Hepatocyte (in vitro differentiated cells): ENCODE results near the gene PYM1.

Experiments
- EZH2 ChIP-seq: fragments of 200-600 bp; sonication (generic); IDR thresholded peaks from 2 replicates; pipeline ENCODE4 v1.6.1; 2016; ENCODE audit warnings: antibody characterized with exemption, mild to moderate bottlenecking, borderline replicate concordance
- TF ChIP-seq, protein P1 (sequence below): fragments of 200-600 bp; sonication (generic); IDR thresholded peaks from 2 replicates; pipeline ENCODE4 v1.5.1; 2016; ENCODE audit warnings: antibody characterized with exemption, mild to moderate bottlenecking; ENCODE audit not compliant: poor library complexity

DNA sequence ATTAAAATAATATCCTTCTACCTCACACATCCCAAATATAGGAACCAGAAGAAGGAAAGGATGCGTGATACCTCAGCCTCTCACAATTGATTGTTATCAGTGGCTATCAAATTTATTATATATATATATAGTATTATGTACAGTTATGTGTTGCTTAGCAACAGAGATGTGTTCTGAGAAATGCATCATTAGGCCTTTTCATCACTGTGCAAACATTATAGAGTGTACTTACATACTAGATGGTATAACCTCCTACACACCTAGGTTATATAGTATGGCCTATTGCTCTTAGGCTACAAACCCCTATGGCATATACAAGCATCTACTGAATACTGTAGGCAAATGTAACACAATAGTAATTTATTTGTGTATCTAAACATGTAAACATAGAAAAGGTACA lies 34.0 kb downstream of the PYM1 start:
- no peak for TF ChIP-seq EZH2
- TF ChIP-seq, protein P1, sequence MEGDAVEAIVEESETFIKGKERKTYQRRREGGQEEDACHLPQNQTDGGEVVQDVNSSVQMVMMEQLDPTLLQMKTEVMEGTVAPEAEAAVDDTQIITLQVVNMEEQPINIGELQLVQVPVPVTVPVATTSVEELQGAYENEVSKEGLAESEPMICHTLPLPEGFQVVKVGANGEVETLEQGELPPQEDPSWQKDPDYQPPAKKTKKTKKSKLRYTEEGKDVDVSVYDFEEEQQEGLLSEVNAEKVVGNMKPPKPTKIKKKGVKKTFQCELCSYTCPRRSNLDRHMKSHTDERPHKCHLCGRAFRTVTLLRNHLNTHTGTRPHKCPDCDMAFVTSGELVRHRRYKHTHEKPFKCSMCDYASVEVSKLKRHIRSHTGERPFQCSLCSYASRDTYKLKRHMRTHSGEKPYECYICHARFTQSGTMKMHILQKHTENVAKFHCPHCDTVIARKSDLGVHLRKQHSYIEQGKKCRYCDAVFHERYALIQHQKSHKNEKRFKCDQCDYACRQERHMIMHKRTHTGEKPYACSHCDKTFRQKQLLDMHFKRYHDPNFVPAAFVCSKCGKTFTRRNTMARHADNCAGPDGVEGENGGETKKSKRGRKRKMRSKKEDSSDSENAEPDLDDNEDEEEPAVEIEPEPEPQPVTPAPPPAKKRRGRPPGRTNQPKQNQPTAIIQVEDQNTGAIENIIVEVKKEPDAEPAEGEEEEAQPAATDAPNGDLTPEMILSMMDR, result no peak
